D721Med (cell line): Measurements from ENCODE around the gene EIF2B4.

Experiments
- DNase-seq: peaks from one replicate; pipeline ENCODE4 v3.0.0; 2011; ENCODE audit warnings: low spot score; ENCODE audit not compliant: insufficient read length
- FAIRE-seq: peaks from 2 replicates; lab custom pipeline; 2011; peaks lifted over from hg19 to GRCh38; lab: Jason Lieb, UNC
- CTCF ChIP-seq: IDR thresholded peaks from 2 replicates; pipeline ENCODE4 v1.5.1; 2012; ENCODE audit warnings: mild to moderate bottlenecking, control low read depth; ENCODE audit not compliant: insufficient read depth; ENCODE audit errors: missing control alignments

Gene EIF2B4

GRCh38 chr2:27314709-27315108 lies 55.4 kb downstream of the EIF2B4 start:
- no peak for DNase-seq
- no peak for FAIRE-seq
- TF ChIP-seq CTCF, result no peak
